Pons (tissue), 1 donor: ENCODE data around the gene RTN4R.
A peak's percentile ranks its signal among the peaks of the same experiment; 100 is the strongest.

ENCODE experiments used
- DNase-seq: peaks from one replicate; pipeline ENCODE4 v3.0.0-alpha.2; 2016; ENCODE audit warnings: low spot score

RTN4R gene

DNA sequence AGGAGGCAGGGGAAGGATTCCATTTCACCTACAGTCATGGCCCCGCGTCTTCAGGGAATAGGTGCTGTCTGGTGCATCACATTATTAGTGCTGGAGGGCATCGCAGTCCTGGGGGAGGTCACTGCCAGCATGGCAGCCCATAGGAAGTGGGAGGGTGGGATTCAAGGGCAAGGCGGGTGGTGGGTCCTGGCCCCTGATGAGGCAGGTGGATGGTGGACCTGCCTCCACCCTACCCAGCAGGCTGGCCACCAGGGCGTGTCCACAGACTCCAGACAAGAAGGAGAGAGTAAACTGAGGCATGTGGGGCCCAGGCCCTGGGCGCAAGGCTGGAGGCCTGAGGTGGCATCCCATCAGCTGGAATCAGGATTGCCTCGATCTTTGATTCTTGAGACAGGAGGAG, 53.3 kb downstream of the RTN4R start:
- DNase-seq: no peak

DNA sequence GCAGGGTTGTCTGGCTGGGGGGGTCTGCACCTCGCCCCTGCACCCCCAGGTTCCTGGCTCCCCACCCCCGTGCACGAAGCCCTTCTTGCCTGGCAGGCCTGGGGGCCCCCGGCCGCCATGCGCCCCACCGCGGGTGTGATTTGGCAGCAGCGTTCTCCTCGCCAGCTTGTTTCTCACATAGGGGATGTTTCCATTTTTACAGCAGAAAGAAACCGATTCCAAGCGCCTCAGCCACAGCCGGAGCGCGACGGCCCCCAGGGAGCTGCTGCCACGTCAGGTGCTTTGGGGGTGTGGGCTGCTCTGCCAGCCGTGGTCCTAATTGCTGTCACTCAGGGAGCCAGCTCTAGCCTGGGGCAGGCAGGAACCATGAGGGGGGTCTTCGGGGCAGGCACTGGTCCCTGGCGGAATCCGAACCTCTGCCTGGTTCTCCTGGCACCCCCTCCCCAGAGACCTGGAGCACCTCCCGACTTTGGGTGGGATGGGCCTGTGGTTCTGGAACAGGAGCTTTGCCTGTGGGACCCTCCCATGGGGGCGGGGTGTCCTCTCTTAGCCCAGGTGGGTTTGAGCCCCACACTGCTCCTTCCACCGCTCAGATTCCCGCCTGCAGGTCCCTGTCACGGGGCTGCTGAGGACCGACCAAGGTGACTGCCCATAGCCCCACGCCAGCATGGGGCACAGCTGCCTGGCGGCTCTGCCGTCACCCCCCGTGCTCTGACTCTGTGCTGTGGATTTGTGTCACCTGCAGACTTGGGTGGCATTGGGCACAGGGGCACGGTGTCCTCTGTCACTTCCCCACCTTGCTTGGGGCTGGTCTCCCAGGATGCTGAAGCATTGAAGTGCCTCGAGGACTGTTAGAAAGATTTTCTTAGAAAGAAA, 54.0 kb downstream of the RTN4R start:
- no peak for DNase-seq

DNA sequence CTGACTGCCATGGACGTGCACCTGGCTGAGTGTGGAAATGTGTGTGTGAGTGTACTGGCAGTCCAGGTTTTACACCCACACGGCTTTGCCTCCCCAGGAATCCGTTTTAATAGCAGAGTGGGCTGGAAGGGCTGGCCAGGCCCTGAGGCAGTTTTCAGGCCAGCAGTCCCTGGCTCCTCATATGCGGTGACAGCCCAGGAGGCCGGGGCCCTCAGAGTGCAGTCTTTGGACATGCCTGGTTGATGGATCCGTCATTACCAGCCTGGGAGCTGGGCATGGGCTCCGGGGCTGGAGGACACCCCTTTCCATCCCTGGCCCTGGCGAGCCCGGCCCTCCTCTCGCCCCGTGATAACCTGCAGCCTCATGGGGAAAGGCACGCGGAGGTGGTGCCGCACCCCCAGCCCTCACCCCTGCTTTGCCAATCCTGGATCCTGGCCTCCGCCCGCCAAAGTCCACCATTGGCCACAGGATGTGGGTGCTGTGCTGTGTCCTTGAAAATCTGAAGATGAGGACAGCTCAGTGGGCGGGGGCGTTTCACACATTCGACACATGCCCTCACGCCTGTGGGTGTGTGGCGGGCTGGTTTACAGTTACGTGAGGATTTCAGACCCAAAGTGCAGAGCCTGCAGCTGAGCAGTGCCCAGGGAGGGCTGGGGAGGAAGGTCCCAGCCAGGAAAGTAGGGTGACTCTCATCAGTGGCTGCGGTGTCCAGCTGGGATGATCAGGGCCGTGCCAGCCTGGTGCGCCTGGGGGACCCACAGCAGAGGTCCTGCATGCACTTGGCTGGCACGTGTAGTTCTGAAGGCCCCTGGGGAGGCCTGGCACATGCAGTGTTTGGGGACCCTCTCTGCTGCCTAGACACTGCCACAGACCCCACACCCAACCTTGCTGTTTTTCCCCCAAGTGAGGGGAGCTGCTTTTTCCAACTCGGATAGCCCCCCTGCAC, 55.1 kb downstream of the RTN4R start:
- no peak for DNase-seq

DNA sequence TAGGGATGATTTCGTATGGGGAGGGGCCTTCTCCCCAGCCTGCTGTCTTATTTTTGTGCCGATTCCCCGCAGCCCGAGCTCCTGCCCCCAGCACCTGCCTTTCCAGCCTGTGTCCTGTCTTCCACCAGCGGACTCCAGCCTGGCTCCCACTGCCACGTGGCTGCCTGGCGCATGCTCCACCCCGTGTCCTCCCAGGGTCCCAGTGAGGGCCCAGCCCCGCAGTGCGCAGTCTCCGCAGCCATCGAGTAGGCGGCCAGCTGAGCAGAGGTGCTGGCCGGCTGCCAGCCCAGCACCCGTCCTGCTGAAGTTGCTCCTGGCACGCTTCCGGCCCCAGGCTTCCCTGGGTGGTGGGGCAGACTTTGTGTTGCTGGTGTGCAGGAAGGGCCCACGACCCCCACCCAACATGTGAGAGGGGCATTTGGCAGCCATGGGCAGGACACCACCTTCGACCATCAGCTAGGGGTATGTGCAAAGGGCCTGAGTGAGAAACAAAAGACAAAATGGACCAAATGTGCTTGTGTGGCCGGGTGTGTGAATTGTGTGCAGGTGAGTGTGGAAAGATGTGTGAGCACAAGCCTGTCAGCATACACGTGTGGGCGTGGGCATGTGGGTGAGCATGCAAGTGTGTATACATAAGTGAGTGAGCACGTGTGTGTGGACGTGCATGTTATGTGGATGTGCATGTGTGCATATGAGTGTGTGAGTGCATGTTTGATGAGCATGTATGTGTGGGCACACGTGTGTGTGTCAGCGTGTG, 55.9 kb downstream of the RTN4R start:
- DNase-seq: no peak

DNA sequence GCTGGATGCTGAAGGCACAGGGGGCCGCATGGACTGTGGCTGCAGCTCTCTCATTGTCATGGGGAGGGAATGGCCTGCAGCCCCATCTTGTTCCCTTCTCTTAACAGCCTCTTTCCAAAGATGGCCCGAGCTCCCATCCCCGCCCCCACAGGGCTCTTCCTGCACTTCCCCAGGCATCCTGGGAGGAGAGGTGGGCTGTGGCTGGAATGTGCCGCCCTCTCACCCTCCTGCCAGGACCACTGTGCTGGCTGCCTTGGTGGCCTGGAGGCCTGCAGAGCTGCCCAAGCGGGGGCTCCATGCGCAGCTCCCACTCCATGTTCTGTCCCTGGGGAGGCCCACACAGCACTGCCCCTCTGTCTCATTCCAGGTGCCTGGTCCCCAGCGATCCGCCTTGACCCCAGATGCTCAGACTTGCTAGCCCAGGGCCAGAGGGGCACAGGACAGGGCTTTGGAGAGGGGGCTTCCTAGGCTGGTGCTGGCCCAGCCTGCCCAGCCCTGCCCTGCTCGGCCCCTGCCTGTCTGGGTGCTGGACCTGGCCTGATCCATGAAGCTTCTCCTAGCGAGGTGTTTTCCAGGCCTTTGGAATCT, 56.6 kb downstream of the RTN4R start:
- no peak for DNase-seq

DNA sequence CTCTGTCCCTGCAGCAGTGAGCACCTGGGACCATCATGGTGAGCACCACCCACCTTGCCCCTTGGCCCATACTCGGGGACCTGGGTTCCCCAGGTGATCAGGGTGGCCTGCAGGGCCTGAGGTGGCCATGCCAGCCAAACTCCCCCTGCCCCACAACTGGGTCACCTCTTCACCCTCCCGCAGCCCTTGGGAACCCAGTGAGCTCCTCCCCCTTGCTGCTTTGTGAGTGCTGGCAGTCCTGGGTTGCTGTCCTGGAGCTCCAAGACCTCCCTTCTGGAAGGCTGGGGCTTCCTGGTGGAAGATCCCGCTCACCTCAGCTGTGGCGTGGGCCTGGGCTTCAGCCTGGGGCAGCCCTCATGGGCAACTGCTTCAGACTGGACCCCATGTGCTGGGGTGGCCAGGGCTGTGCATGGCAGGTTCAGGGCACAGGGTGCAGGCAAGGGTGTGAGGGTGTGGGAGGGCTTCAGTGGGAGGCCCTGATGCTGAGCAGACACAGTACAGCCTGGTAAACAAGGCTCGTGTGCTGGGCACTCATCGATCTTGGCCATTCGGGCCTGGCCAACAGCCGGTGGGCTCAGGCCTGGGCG, 57.6 kb downstream of the RTN4R start:
- no peak for DNase-seq

DNA sequence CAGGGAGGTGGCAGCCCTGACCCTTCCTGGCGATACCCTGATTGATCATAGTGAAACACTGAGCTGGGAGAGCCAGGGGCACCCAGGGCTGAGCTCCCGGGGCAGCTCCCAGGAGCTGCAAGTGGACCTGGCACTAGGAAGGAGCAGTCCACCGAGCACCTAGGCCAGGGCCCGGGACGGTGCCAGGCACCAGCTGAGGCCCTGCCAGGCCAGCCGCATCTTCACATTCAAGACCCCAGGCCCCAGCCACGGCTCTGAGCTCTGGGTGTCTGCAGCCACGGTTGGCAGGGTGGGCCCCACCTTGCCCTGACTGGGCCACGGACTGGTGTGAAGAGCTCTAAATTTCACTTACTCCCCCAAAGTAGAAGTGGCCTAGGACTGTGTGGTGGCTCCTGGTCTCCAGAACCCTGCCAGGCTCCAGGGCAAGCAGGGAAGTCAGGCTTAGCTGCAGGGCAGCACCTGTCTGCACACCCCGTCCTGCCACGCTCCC, 58.3 kb downstream of the RTN4R start:
- DNase-seq: no peak

DNA sequence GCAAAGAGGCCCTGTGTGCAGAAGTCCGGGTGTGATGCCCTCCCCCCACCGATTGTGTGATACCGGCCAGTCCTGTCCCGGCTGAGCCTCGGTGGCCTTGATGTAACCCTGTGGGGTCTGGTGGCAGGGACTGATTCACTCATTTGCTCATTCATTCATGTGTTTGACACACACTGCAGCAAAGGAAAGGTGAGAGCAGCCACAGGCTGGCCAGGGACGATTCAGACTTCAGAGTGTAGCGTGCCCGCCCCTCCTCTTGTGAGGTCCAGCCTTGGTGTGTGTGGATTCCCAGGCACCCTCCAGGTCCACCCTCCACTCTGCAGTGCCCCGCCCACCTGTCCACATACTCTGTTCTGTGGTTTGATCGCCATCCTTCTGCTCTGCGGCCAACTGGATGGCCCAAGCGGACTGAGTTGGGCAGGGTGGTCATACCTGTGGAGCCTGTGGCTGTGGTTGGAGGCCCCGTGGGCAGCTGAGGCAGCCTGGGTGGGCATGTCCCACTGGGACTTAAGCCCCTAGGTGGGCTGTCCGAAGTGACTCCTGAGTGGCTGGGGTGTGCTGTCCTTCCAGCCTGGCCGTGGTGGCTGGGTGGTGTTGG, 59.3 kb downstream of the RTN4R start:
- no peak for DNase-seq

DNA sequence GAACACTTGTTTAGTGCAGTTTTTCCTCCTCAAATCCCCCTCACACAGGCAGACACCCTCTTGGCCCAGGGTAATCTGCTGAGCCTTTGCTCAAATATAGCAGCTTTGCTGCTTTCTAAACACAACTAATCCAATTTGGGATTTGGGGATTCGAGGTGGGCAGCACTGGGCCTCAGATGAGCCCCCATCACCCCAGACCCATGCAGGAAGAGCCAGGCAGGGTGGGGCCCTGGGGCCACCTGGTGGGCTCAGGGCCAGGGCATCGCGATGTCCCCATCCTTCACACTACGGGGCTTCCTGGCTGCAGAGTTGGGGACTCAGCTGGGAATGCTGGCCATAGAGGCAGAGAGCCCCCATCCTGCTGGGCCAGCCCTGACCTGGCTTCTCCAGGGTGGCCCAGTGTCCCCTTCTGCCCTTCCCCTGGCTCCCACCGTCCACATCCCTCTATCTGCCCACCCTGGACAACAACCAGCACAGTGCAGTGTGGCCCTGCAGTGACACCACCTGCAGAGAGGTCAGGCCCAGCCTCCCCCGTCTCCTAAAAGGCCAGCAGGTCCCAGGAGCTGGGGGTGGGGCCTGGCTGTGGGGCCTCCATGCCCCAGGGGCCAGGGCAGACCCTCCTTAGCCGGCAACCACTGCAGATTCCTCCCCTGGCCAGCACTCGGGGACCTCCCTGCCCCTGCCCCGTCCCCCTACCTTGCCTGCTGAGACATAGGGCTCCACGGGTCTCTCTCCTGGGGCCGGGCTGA, 60.7 kb downstream of the RTN4R start:
- DNase-seq: no peak

DNA sequence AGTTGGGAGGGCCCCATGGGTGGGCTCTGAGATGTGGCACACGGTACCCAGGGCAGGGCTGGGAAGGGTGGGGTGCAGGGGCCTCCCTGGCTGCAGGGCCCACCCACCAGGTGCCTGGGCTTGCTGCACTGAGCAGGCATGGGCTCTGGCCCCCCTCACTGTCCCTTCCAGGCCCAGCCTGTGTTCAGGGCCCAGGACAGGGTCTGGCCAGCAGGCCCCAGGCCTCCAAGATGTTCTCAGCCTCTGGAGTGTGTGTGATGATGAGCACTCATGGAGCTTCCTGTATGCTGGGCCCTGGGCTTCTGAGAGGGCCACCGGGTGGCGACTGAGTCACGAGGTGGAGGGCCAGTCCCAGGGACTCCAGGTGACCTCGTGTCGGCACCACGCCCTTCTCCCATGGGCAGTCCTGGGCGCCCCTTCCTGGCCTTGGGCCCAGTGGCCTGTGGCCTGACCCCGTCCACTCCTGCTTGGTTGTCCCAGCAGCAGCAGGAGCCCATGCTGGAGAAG, 61.4 kb downstream of the RTN4R start:
- DNase-seq: no peak

DNA sequence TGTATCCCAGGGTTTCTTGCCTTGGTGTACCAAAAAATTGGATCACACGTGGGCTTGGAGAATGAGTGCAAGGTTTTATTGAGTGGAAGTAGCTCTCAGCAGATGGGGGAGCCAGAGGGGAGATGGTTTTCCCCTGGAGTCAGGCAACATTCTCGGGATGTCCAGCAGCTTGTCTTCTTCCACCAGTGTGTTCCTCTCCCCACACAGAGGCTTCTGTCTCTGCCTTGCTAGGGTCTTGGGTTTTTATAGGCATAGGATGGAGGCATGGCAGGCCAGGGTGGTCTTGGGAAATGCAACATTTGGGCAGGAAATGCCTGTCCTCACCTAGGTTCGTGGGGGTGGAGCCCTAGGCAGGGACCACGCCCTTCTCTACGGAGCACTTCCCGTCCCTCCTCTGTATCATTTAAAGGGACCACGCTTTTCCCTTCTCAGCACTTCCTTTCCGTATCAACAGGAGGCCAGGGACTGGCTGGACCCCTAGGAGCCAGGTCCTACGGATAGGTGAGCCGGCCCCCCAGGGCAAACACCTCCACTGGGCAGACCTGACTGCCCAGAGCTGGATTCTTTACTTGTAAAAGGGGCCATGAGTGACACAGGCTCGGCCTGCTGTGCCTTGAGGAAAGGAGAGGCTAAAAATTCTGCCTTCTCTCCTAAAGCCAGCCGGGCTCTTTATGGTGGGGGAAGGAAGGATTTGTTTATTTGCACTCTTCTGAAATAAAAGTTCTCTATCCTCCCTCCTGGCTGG, 62.0 kb downstream of the RTN4R start:
- peak; percentile 41 for DNase-seq

DNA sequence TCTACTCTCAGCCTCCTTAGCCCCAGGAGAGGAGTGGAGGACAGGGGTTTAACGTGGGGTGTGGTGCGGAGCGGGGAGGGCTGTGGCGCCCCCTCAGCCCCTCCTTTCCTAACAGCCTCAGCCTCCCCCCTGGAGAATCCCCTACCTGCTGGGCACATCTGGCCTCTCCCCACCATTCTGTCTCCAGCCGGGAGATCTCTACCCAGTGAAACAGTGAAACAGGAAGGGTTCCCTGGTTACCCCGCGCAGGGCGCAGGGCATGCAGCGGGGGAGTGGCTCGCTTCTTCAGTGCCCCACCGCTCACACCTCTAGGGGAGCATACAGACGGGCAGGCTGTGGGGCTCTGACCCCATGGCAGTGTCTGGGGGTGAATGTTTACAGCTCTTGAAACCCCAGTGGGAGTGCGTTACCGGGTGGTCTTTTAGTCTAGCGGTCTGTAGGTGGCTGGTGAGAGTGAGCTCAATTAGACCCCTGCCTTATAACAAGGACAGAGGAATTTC, 62.6 kb downstream of the RTN4R start:
- DNase-seq: no peak

DNA sequence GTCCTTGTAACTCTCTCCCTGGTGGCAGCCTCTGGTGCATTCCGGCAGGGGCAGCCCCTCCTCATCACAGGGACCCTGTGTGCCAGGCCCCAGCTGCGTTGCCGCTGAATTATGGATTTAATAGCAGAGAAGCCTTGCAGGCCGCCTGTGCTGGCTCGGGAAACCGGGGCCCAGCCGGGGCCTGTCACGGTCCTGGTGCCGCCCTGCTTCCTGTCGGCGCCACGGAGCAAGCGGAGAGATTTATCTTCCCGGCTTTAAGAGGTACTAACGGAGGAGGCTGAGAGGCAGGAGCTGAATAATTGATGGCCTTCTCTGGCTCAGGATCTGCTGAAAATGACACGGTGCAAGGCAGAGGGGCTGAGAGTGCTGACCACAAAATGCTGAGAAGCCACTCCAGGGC, 63.3 kb downstream of the RTN4R start:
- DNase-seq: no peak

DNA sequence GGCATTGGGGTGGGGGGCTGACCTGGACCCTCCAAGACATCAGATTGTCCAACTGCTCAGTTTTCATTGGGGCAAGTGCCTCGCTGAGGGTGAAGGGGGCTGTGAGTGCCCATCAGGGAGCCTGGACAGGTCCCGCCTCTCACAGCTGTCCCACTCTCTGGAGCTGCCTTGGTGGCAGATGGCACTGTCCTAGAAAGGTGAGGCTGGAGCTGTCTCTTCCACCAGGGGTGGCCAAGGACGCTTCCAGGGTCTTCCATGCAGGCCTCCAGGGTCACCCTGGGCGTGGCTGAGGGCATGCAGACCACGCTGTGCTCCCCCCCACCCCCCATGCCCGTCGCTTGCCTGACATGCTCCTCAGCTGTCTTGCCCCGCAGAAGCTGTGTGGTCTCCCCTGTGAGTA, 63.8 kb downstream of the RTN4R start:
- no peak for DNase-seq

DNA sequence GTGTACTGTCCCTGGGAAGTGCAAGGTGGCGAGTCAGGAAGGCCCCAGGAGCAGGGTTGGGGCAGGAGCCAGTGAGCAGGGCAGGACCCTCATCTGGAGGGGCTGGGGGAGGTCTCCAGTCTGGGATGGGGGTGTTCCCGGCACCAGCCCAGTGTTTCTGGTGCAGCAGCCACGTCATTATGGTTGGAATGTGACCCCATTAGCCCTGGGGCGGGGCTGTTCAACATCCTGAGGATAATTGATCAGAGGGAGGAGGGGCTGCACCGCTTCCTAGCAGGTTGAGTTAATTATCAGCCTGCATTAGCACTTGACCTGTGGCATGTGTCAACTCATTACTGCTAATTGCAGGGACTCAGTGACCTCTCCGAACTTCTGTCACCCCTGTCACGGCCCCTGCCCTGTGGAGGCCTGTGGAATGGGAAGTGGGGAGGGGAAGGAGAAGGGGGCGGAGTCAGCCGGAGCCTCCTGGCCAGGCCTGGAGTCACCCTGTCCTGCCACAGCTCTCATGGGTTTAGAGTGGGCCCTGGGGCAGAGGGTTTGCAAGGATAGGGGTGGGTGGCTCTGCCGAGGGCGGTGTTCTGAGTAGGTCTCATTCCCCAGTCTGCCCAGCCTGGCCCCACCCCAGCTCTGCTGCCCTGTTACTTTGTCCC, 64.4 kb downstream of the RTN4R start:
- DNase-seq: no peak

DNA sequence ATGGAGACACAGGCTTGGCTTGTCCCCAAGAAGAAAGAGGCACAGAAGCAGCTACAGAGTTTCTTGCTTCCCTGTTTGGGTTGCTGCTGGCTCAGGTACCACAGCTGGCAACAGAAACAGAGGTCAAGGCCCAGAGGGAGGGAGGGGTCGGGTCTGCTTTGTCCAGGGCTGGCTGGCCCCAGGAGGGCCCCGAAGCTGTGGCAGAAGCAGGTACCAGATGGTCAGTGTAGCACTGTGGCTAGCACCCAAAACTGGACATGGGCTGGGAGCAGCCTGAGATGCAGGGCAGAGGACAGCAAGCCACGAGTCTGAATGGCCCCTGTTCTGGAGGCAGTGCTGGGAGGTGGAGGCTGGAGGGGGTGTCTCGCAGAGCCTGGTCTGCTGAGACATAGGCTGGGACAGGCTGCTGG, 65.0 kb downstream of the RTN4R start:
- no peak for DNase-seq

DNA sequence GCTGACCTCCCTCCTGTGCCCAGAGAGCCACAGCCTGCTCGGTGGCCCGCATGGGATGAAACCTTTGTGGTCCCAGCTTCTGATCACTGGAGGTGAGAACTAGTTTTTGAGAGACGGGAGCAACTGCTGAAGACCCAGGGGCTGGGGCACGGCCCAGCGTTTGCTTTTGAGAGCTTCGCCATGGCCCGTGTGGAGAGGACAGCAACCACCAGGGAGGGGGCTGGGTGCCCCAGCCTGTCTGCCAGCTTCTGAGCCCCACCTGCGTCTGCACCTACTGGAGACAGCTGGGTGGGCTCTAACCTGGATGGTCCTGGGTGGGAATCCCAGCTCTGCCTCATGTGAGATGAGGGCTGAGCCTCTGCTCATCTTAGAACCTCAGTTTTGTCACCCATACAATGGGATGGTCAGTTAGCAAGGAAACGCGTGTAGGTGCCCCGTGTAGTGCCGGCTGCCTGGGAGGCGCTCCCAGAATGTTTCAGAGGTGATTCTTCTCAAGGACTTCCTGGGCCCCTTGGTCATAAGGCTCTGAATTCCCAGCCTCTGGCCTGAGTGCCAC, 66.2 kb downstream of the RTN4R start:
- no peak for DNase-seq

DNA sequence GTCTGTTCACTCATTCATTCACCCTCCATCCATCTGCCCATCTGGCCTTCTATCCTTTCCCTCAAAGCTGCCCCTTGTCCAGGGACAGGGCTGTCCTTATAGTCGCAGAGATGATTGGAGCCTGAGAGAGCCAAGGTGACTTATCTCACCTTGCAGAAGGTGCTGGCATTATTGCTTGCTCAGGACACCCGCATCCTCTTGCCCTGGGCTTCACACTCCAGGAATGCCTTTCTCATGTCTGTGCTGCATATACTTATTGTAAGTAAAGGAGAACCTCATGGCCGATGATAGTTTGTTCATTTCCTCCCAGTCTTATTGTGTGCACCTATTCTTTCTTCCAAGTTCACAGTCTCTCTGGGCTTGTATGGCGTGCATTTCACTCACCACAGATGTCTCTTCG, 68.2 kb downstream of the RTN4R start:
- no peak for DNase-seq
